CD8-positive, alpha-beta memory T cell (primary cell): ENCODE measurements around the gene NAGK. TPM values are rescaled to one million over a fixed set of nuclear protein-coding genes. Genes with fewer than 3 reads are reported as not detected.
A peak's percentile ranks its signal among the peaks of the same experiment; 100 is the strongest.
"Not testable (repeated sequence)": the region's sequence is repeated elsewhere in the genome, so short reads cannot be mapped to it uniquely, and the experiment has no call there.

ENCODE experiments used
- CTCF ChIA-PET: fragments of 350-600 bp; sonication (Branson Sonifier 250); formaldehyde crosslinking; loops from one replicate; lab custom pipeline; 2021; ENCODE audit warnings: antibody characterized with exemption; lab: Charles Lee
- POLR2A ChIA-PET: fragments of 350-600 bp; sonication (Branson Sonifier 250); formaldehyde crosslinking; loops from one replicate; lab custom pipeline; 2021; ENCODE audit warnings: antibody characterized with exemption; lab: Charles Lee
- DNase-seq, 5 donors: peaks; one replicate each; pipeline versions ENCODE4 v3.0.0 to v3.0.0-alpha.2; 2020 to 2022; ENCODE audit warnings: mixed read lengths in 1 of 5
- H3K27ac ChIP-seq: one replicate; pipeline ENCODE4 v1.7.0; 2013; ENCODE audit warnings: low read depth, mild to moderate bottlenecking, low read length, moderate library complexity
- H3K27me3 ChIP-seq: 2 replicates; pipeline ENCODE4 v1.7.0; 2013; ENCODE audit warnings: low read length, mild to moderate bottlenecking; ENCODE audit not compliant: insufficient read depth, poor library complexity, severe bottlenecking
- H3K36me3 ChIP-seq: 2 replicates; pipeline ENCODE4 v1.7.0; 2013; ENCODE audit warnings: mild to moderate bottlenecking, low read length, moderate library complexity; ENCODE audit not compliant: insufficient read depth
- H3K4me1 ChIP-seq: 2 replicates; pipeline ENCODE4 v1.7.0; 2013; ENCODE audit warnings: mild to moderate bottlenecking, low read length, moderate library complexity; ENCODE audit not compliant: insufficient read depth
- H3K4me3 ChIP-seq: 2 replicates; pipeline ENCODE4 v1.7.0; 2013; ENCODE audit warnings: mild to moderate bottlenecking, low read length
- H3K9me3 ChIP-seq: 2 replicates; pipeline ENCODE4 v1.7.0; 2013; ENCODE audit warnings: mild to moderate bottlenecking, low read length
- H3K27ac Mint-ChIP-seq, 8 donors: one replicate each; pipeline ENCODE4 v1.8.0; 2020 to 2021; ENCODE audit warnings: mixed read lengths in 8 of 8, mild to moderate bottlenecking in 6 of 8, inconsistent platforms in 3 of 8, moderate library complexity in 3 of 8
- H3K27me3 Mint-ChIP-seq, 2 donors: one replicate each; pipeline ENCODE4 v1.8.0; 2020 to 2021; ENCODE audit warnings: mixed read lengths in 2 of 2, mild to moderate bottlenecking in 1 of 2, moderate library complexity in 1 of 2
- H3K36me3 Mint-ChIP-seq, 3 donors: one replicate each; pipeline ENCODE4 v1.8.0; 2020 to 2021; ENCODE audit warnings: mixed read lengths in 3 of 3, inconsistent platforms in 1 of 3, mild to moderate bottlenecking in 1 of 3
- H3K4me1 Mint-ChIP-seq, 3 donors: one replicate each; pipeline ENCODE4 v1.8.0; 2020 to 2021; ENCODE audit warnings: mixed read lengths in 3 of 3, inconsistent platforms in 1 of 3, mild to moderate bottlenecking in 1 of 3
- H3K4me3 Mint-ChIP-seq, 7 donors: one replicate each; pipeline ENCODE4 v1.8.0; 2020 to 2021; ENCODE audit warnings: mixed read lengths in 7 of 7, mild to moderate bottlenecking in 6 of 7, moderate library complexity in 4 of 7, inconsistent platforms in 2 of 7
- H3K9me3 Mint-ChIP-seq, 5 donors: one replicate each; pipeline ENCODE4 v1.8.0; 2020 to 2022; ENCODE audit warnings: mixed read lengths in 5 of 5, mild to moderate bottlenecking in 3 of 5, moderate library complexity in 2 of 5, inconsistent platforms in 1 of 5
- polyA plus RNA-seq: library from polyadenylated mRNA; unstranded; fragments of 300-500 nt; fragmentation: Illumina TruSeq; gene quantifications from one replicate; pipeline ENCODE4 v1.2.3, GENCODE V29; 2021
- total RNA-seq, 2 experiments: library from RNA; stranded (reverse); gene quantifications; one replicate each; pipeline ENCODE4 v1.2.3, GENCODE V29; 2021

The NAGK gene
- total and polyA plus RNA-seq, 3 experiments from 2014 or later, result 69.2 to 77.2 (median 76.3) TPM

DNA sequence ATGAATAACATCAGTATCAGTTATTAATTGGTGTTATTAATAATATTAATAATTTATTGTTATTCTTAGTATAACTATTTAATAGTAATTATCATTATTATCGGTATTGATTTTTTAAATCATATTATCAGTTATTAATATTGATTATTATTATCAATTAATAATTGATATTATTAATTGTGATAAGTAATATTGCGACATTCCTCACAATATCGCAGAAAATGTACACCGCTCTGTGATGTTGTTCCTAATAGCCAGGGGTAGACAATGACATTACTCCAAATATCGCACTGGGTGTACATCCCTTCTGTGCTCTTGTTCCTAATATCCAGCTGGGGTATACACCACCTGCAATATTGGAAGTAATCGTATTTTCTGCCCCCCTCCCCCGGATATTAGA is 23.3 kb upstream of the NAGK start:
- Histone ChIP-seq H3K9me3 (no peaks in the 10 kb centered on the region), H3K27ac (no peak overlapping the region), H3K4me1 (no peaks in the 10 kb centered on the region), H3K4me3 (no peak overlapping the region), H3K36me3 (no peaks in the 10 kb centered on the region), H3K27me3 (no peaks in the 10 kb centered on the region)
- Mint-ChIP-seq H3K36me3 (no peaks in the 10 kb centered on the region), H3K9me3 (no peaks in the 10 kb centered on the region), H3K27me3 (peaks cover 2 to 21% of the 10 kb centered on the region in 2 donors), H3K27ac (no peak overlapping the region), H3K4me3 (no peak overlapping the region), H3K4me1 (no peaks in the 10 kb centered on the region)
- DNase-seq, result no peak
- ChIA-PET CTCF (no interaction called here), POLR2A (no interaction called here)

DNA sequence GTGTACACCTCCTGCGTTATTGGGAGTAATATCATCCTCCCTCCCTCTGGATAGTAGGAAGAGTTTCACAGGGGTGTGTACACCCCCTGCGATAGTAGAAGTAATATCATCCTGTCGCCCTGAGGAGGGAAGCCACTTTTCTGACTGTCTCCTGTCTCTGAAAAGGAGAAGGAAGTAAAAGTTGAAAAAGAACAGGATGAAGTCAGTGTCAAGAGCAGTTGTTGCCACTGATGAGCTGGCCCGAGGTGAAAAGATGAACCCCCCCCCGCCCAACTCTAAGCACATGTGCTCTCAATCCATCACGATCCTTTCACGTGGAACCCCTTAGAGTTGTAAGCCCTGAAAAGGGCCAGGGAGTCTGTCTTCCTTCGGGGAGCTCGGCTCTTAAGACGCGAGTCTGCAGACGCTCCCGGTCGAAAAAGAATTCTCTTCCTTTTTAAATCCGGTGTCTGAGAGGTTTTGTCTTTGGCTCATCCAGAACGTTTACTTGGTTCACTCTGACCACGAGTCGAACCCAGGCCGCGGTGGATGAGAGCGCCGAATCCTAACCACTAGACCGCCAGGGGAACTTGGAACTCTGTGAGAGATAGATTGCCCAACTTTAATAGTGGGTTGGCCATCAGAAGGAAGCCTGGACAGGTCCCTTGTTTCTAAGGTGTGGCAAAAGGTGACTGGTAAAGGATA is 22.4 kb upstream of the NAGK start:
- Histone ChIP-seq H3K9me3 (no peaks in the 10 kb centered on the region), H3K4me3 (no peak overlapping the region), H3K27ac (no peak overlapping the region), H3K4me1 (no peaks in the 10 kb centered on the region), H3K27me3 (no peaks in the 10 kb centered on the region), H3K36me3 (no peaks in the 10 kb centered on the region)
- H3K36me3 Mint-ChIP-seq, result no peaks in the 10 kb centered on the region
- DNase-seq, result no peak
- no peak overlapping the region for H3K4me3 Mint-ChIP-seq
- peaks cover 2 to 21% of the 10 kb centered on the region in 2 donors for H3K27me3 Mint-ChIP-seq
- no peak overlapping the region for H3K27ac Mint-ChIP-seq
- POLR2A ChIA-PET, result no interaction called here
- no peaks in the 10 kb centered on the region for H3K9me3 Mint-ChIP-seq
- CTCF ChIA-PET, result no interaction called here
- H3K4me1 Mint-ChIP-seq, result no peaks in the 10 kb centered on the region

DNA sequence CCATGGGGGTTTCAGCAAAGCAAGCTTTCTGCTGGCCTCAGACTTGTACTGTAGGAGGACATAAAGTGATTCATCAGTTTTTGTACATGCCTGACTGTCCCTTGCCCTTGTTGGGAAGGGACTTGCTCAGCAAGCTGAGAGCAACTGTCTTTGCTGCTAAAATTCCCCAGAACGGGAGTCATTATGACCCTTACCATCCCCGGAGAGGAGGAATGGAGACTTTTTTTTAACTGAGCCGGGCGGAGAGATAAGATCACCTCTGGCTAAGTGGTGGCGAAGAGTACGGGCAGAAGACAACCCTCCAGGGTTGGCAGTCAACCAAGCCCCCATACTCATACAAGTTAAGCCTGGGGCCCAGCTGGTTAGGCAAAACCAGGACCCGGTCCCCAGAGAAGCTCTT is 20.4 kb upstream of the NAGK start:
- ChIA-PET POLR2A (no interaction called here), CTCF (interaction anchor here (1.3 kb wide), 1 partner anchor 13 kb away, joined by 3 read pairs; no protein-coding TSS in a partner anchor)
- H3K27me3 ChIP-seq, result no peaks in the 10 kb centered on the region
- no peaks in the 10 kb centered on the region for H3K4me1 ChIP-seq
- Mint-ChIP-seq H3K36me3 (no peaks in the 10 kb centered on the region), H3K27ac (peak overlapping the region in 3 of 8 donors; percentile 8 to 90 (median 50)), H3K4me1 (no peaks in the 10 kb centered on the region), H3K4me3 (no peak overlapping the region), H3K9me3 (no peaks in the 10 kb centered on the region), H3K27me3 (peaks cover 0 to 17% of the 10 kb centered on the region in 2 donors)
- no peaks in the 10 kb centered on the region for H3K36me3 ChIP-seq
- H3K27ac ChIP-seq, result no peak overlapping the region
- no peaks in the 10 kb centered on the region for H3K9me3 ChIP-seq
- no peak for DNase-seq
- no peak overlapping the region for H3K4me3 ChIP-seq

DNA sequence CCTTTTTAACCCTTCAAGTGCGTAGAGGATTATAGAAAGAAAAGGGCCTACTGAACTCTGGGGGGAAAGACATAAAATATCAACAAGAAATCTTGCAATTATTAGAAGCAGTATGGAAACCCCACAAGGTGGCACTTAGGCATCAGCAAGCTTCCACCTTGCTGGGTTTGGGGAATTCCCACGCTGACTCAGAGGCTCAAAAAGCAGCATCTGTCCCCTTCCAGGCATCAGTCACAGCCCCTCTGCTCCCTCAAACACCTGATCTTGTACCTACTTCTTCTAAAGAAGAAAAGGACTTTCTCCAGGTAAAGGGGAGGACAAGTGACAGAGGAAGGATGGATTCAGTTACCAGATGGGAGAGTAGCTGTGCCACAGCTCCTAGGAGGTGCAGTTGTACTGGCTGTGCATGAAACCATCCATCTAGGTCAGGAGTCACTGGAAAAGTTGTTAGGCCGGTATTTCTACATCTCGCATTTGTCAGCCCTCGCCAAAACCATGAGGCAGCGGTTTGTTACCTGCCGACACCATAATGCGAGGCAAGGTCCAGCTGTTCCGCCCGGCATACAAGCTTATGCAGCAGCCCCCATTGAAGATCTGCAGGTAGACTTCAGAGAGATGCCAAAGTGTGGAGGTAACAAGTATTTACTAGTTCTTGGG is 18.6 kb upstream of the NAGK start:
- peak in 1 of 5 donors; percentile 52 for DNase-seq
- H3K9me3 ChIP-seq, H3K4me3 Mint-ChIP-seq, H3K4me3 ChIP-seq, H3K4me1 Mint-ChIP-seq, H3K36me3 ChIP-seq, CTCF ChIA-PET, H3K36me3 Mint-ChIP-seq, H3K9me3 Mint-ChIP-seq, POLR2A ChIA-PET, H3K27ac Mint-ChIP-seq, H3K27ac ChIP-seq, H3K27me3 Mint-ChIP-seq, H3K27me3 ChIP-seq, H3K4me1 ChIP-seq: not testable (repeated sequence)

DNA sequence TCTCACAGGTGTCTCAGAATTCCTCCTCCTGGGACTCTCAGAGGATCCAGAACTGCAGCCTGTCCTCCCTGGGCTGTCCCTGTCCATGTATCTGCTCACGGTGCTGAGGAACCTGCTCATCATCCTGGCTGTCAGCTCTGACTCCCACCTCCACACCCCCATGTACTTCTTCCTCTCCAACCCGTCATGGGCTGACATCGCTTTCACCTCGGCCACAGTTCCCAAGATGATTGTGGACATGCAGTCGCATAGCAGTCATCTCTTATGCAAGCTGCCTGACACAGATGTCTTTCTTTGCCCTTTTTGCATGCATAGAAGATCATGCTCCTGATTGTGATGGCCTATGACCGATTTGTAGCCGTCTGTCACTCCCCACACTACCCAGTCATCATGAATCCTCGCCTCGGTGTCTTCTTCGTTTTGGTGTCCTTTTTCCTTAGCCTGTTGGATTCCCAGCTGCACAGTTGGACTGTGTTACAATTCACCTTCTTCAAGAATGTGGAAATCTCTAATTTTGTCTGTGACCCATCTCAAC is 13.2 kb upstream of the NAGK start:
- H3K27me3 ChIP-seq, H3K4me1 ChIP-seq, H3K4me3 ChIP-seq, CTCF ChIA-PET, H3K9me3 Mint-ChIP-seq, H3K36me3 Mint-ChIP-seq, H3K36me3 ChIP-seq, DNase-seq, H3K4me1 Mint-ChIP-seq, H3K4me3 Mint-ChIP-seq, H3K9me3 ChIP-seq, POLR2A ChIA-PET, H3K27ac ChIP-seq, H3K27ac Mint-ChIP-seq: not testable (repeated sequence)
- peaks cover under 1 to 13% of the 10 kb centered on the region in 2 donors for H3K27me3 Mint-ChIP-seq

DNA sequence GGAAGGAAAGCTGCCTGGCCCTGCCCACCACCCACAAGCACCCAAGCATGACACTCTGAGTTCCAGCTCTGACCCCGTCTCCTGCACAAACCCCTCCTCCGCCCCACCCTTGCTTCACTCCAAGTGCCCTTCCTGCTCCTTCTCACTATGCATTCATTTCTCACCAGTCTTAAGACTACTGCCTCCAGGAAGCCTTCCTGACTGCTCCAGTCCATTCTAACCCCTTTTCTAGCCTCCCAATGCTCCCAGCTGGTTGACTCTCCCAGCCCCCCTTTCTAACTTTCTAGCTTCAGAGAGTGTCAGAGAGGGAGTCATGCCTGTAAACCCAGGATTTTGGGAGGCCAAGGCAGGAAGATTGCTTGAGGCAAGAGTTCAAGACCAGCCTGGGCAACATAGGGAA is 8.2 kb upstream of the NAGK start:
- ChIA-PET CTCF (interaction anchor here (1.4 kb wide), 1 partner anchor 12 kb away, joined by 3 read pairs; no protein-coding TSS in a partner anchor), POLR2A (no interaction called here)
- Histone ChIP-seq H3K27me3 (no peaks in the 10 kb centered on the region), H3K9me3 (no peaks in the 10 kb centered on the region), H3K4me1 (no peaks in the 10 kb centered on the region), H3K4me3 (no peak overlapping the region), H3K36me3 (no peaks in the 10 kb centered on the region), H3K27ac (no peak overlapping the region)
- peaks cover 8 to 27% of the 10 kb centered on the region in 2 donors for H3K27me3 Mint-ChIP-seq
- no peaks in the 10 kb centered on the region for H3K4me1 Mint-ChIP-seq
- H3K9me3 Mint-ChIP-seq, result no peaks in the 10 kb centered on the region
- H3K4me3 Mint-ChIP-seq, result no peak overlapping the region
- no peak for DNase-seq
- H3K27ac Mint-ChIP-seq, result peak overlapping the region in 2 of 8 donors; percentile 30 to 70
- no peaks in the 10 kb centered on the region for H3K36me3 Mint-ChIP-seq

DNA sequence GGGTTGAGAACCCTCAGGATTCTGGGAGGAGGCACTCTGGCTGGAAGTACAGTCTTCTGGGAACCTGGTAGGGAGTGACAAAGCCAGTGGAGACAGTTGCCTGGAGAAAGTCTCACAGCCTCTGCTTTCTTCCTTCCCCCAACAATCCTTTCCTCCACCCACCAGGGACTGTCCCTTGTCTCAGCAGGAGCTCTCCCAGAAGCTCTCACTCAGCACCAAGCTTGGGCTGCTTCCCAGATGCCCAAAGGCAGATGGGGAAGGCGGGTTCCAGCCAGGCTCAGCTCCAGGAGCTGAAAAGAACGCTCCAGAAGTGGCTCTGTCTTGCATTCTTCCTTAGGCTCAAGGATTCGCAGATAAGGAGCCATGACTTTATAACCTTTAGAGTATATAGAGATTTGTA is 7.6 kb upstream of the NAGK start:
- no peaks in the 10 kb centered on the region for H3K27me3 ChIP-seq
- H3K36me3 ChIP-seq, result no peaks in the 10 kb centered on the region
- Mint-ChIP-seq H3K4me3 (no peak overlapping the region), H3K27me3 (peaks cover 9 to 27% of the 10 kb centered on the region in 2 donors), H3K4me1 (no peaks in the 10 kb centered on the region), H3K27ac (peak overlapping the region in 2 of 8 donors; percentile 30 to 66), H3K36me3 (no peaks in the 10 kb centered on the region), H3K9me3 (no peaks in the 10 kb centered on the region)
- H3K4me1 ChIP-seq, result no peaks in the 10 kb centered on the region
- H3K9me3 ChIP-seq, result no peaks in the 10 kb centered on the region
- ChIA-PET CTCF (interaction anchor here (1.4 kb wide), 1 partner anchor 13 kb away, joined by 3 read pairs; no protein-coding TSS in a partner anchor), POLR2A (no interaction called here)
- DNase-seq, result no peak
- no peak overlapping the region for H3K27ac ChIP-seq
- no peak overlapping the region for H3K4me3 ChIP-seq

DNA sequence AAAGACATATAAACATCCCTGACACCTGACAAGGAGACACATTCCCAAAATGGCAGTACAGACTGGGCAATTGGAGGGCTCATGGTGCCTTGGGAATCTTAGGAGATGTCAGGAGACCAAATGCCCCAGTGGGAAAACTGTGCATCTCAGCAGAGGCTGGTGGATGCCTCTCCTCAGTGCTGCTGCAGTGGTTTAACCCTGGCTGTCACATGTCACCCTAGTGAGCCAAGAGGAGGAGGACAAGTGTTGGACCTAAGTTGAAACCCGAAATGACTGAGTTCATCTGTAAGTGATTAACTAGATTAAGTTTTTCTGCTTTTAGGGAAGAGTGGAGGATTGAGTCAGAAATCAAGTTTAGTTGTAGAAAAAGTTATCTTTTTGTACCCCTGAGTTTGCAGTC is 5.2 kb upstream of the NAGK start:
- Mint-ChIP-seq H3K36me3 (peaks cover 0 to 5% (median 0%) of the 10 kb centered on the region in 3 donors), H3K9me3 (peaks cover 0 to 2% (median 0%) of the 10 kb centered on the region in 5 donors), H3K27ac (no peak overlapping the region), H3K4me1 (peaks cover 10 to 16% (median 12%) of the 10 kb centered on the region in 3 donors), H3K4me3 (no peak overlapping the region), H3K27me3 (peaks cover 12 to 27% of the 10 kb centered on the region in 2 donors)
- Histone ChIP-seq H3K4me3 (no peak overlapping the region), H3K27ac (no peak overlapping the region), H3K9me3 (no peaks in the 10 kb centered on the region), H3K4me1 (peaks cover 5% of the 10 kb centered on the region), H3K36me3 (no peaks in the 10 kb centered on the region), H3K27me3 (no peaks in the 10 kb centered on the region)
- DNase-seq, result no peak
- ChIA-PET CTCF (no interaction called here), POLR2A (no interaction called here)
